NCI-H510A treated with DMSO at 0.1 percent for 48 hours (cell line): ENCODE measurements around the gene FCSK.
"Not testable (repeated sequence)": the region's sequence is repeated elsewhere in the genome, so short reads cannot be mapped to it uniquely, and the experiment has no call there.

Experiments
- DNase-seq: peaks from one replicate; lab custom pipeline; 2025; lab: John Stamatoyannopoulos, UW

Gene FCSK

GRCh38 chr16:70454222-70455034 is at the start of gene FCSK:
Gene FCSK (plus strand): TSS chr16:70454595. CDS start chr16:70463191, 8,596 bp downstream.
- peak; percentile 50 for DNase-seq

- DNase-seq: not testable (repeated sequence)
These were observed 48.3 kb upstream of the FCSK start for GRCh38 chr16:70406104-70406503.

- DNase-seq: no peak
These were observed 46.6 kb upstream of the FCSK start for GRCh38 chr16:70407811-70408274.

- no peak for DNase-seq
These were observed 43.7 kb upstream of the FCSK start for GRCh38 chr16:70410734-70411133.

DNA sequence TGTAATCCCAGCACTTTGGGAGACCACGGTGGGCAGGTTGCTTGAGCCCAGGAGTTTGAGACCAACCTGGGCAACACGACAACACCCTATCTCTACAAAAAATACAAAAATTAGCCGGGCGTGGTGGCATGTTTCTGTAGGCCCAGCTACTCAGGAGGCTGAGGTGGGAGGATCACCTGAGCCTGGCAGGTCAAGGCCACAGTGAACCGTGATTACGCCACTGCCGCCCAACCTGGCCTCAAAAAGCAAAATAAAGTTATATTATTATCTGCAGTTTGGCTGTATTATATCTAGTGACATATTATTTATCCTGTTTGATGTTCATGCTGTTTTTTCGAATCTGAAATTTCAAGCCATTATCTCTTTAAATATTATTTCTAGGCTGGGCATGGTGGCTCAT is 42.0 kb upstream of the FCSK start:
- DNase-seq: no peak

DNA sequence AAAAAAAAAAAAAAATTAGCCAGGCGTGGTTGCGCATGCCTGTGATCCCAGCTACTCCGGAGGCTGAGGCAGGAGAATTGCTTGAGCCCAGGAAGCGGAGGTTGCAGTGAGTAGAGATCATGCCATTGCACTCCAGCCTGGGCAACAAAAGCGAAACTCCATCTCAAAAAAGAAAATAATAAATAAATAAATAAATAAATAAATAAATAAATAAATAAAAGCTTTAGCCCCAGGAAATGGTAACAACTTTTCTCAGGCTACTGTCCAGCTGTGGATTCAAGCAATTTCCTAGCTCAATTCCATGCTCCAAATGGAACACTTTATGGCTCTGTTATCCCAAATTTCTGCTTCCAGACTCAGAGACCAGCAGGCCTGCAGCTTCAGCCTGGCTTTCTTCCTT is 40.8 kb upstream of the FCSK start:
- DNase-seq: not testable (repeated sequence)

GRCh38 chr16:70416748-70417616 is 37.4 kb upstream of the FCSK start:
- peak; percentile 56 for DNase-seq

- DNase-seq: no peak
These were observed 36.7 kb upstream of the FCSK start for GRCh38 chr16:70417661-70418060.

- DNase-seq: peak; percentile 26
These were observed 36.0 kb upstream of the FCSK start for GRCh38 chr16:70418274-70418992.

GRCh38 chr16:70418993-70419318 is 35.4 kb upstream of the FCSK start:
- DNase-seq: no peak

GRCh38 chr16:70419384-70420327 is 34.7 kb upstream of the FCSK start:
- no peak for DNase-seq

DNA sequence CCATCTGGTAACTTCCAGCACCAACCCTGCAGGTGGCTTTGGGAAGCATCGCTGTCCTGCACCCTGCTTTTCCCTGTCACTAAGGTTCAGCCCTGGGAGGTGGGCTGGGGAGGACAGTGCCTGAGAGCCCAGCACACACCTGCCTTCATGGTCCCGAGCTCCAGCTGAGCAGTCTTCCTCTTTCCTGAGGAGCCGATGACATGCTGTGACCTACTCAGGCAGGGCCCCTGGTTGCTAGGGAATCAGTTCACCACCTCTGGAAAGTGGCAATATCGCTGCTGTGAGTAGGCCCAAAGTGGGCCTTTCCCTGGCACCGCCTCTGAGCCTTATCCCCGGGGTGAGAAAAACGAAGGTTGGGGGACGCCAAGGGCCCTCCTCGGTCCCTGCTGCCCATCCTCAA is 33.4 kb upstream of the FCSK start:
- DNase-seq: peak; percentile 21

DNA sequence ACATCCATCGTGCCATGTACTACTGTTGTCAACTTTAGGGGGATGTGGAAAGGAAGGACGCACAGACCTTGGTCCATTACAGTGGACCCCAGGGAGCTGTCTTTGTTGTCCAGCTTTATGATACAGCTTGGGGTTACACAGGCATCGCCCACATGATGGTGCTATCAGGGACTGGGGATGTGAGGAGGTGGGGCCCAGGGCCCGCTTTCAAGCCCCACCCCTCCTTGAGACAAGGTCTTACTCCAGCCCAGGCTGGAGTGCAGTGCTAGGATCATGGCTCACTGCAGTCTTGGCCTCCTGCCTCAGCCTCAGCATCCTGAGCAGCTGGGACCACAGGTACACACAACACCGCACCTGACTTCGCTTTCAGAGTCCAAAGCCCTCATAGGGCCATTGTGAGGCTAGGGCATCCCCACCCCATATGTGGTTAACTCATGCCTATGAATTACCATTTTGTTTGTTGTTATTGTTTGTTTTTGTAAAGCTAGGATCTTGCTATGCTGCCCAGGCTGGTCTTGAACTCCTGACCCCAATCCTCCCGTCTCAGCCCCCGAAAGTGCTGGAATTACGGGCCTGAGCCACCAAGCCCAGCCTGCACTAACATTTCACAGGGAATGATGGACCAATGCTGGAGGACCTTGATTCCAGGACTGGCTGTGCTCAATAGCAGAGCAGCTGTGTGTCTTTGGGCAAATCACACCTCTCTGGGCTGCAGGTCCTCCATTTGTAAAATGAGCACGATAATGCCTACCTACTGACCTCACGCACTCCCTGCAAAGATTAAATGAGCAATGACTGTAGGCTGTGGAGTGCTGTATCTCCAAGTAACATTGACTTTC is 32.7 kb upstream of the FCSK start:
- no peak for DNase-seq

DNA sequence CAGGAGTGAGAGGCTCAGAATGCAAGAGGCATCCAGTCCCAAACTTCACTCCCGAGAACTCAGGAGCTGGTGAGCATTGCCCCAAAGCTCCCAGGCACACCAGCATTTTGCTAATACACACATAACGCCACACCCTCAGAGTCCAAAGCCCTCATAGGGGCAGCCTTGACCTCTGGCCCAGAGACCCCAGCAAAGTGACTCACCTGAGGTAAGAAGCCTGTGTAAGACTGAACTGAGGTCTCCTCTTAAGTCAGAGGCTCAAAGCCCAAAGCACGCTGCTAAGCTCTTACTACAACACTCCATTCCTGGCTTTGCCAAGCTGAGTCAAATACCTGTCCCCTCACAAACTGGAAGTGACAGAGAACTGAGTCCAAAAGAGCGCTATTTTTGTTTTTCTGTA is 31.9 kb upstream of the FCSK start:
- DNase-seq: no peak

DNA sequence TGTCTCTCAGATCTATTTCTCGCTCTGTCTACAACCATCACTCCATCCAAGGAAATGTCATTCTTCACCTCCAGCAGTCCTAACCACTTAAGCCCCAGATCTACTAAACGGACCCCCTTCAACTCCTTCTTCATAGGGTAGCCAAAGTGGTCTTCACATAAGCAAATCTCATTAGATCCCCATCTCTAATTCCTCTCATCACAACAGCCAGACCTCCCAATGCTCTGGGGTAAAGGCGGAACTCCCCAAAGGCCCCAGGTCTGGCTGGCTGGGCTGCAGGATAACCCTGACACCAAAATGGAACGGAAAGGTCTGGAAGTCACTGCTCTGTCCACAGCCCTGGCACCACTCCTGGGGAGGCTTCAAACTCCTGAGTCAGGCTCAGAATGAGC is 26.6 kb upstream of the FCSK start:
- DNase-seq: no peak

GRCh38 chr16:70428178-70428998 is 26.0 kb upstream of the FCSK start:
- DNase-seq: peak; percentile 49

GRCh38 chr16:70429888-70430666 is 24.3 kb upstream of the FCSK start:
- no peak for DNase-seq

- no peak for DNase-seq
These were observed 23.5 kb upstream of the FCSK start for GRCh38 chr16:70430667-70431536.
